ENCODE data around the gene LRRC3. TPM values are rescaled to one million over a fixed set of nuclear protein-coding genes. Genes with fewer than 3 reads are reported as not detected.

Gene LRRC3
- total RNA-seq, 5 donors from 2014 or later (not counting 1 experiment from before 2014, with no cell fraction given): 0.76 to 2.2 (median 0.98) TPM

DNA sequence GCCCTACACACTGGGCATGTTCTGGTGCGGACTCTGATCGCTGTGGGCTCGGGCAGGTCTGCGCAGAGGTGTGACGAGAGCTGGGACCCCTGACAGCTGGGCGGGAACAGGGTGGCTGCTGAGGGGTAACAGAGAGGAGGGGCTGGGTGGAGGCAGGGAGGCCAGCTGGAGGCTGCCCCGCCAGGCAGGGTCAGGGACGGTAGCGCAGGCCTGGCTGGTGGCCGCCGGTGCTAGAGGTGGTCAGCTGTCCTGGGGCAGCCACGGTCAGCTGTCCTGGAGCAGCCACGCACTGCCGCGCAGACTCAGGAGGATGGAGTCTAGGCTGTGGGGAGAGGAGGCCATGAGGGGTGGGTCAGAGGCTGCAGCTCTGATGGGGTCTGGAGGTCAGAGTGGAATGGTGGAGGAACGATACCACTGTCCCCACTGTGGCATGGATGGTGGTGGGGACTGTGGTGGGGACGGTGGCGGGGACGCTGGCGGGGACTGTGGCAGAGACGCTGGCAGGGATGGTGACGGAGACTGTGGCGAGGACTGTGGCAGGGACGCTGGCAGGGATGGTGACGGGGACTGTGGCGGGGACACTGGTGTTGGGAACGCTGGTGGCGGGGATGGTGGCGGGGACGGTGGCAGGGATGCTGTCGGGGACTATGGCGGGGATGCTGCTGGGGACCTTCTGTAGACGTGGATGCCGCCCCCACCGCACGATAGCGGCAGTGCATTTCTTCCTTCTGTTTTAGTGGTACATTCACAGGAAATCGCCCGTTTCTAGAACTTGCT lies 21.3 kb upstream of the LRRC3 start:
- H3K27me3 ChIP-seq (replicated peaks in 1 of 2; ENCODE audit: control insufficient read depth in 2 of 2, extremely low read depth in 1 of 2, insufficient read depth in 2 of 2, low read length in 1 of 2): peaks cover 0 to 11% of the 10 kb centered on the region in 2 experiments
- Mint-ChIP-seq H3K4me1 (no peaks in the 10 kb centered on the region), H3K4me3 (no peak overlapping the region), H3K27me3 (no peaks in the 10 kb centered on the region), H3K27ac (no peak overlapping the region), H3K9me3 (peaks cover 9 to 21% (median 20%) of the 10 kb centered on the region in 3 donors), H3K36me3 (peaks cover 3% of the 10 kb centered on the region)
- H3K27ac ChIP-seq (ENCODE audit: low read length): no peak overlapping the region
- no peaks in the 10 kb centered on the region for H3K4me1 ChIP-seq (ENCODE audit: control insufficient read depth in 1 of 2, extremely low read depth in 1 of 2, insufficient read depth in 2 of 2, low read length in 2 of 2)
- H3K36me3 ChIP-seq (ENCODE audit: control insufficient read depth in 2 of 2, extremely low read depth in 1 of 2, insufficient read depth in 1 of 2, low read length in 1 of 2): peaks cover 0 to 4% of the 10 kb centered on the region in 2 donors
- DNase-seq (peak in 2 of 35 experiments; percentile 3 to 21), ATAC-seq (replicated peaks in 1 of 4) (no peak)
- no peak overlapping the region for H3K4me3 ChIP-seq (ENCODE audit: control insufficient read depth in 1 of 2, extremely low read depth in 1 of 2, low read length in 1 of 2)
- H3K9me3 ChIP-seq: peaks cover 5% of the 10 kb centered on the region
- CTCF ChIA-PET: no interaction called here
- WGBS (ENCODE audit: insufficient coverage): 92% methylated on average over 38 of the region's 39 CpGs
- POLR2A ChIA-PET: no interaction called here

DNA sequence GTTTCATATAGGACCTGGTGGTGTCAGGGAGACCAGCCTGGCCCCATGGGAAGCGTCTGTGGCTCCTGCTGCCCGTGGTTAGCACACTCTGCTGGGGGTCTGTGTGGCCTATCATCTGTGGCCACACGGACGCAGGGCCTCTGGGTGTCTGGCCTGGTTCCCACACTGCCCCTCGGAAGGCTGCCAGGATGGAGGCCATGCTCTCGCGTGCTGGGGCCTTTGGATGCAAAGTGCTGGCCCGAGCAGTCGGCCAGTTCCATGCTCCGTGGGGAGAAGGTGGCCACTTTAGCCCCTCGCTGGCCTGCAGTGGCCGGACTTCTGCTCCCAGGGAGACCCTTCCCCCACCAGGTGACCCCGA lies 20.8 kb upstream of the LRRC3 start:
- Histone ChIP-seq H3K36me3 (ENCODE audit: control insufficient read depth in 2 of 2, extremely low read depth in 1 of 2, insufficient read depth in 1 of 2, low read length in 1 of 2) (peaks cover 0 to 4% of the 10 kb centered on the region in 2 donors), H3K4me1 (ENCODE audit: control insufficient read depth in 1 of 2, extremely low read depth in 1 of 2, insufficient read depth in 2 of 2, low read length in 2 of 2) (no peaks in the 10 kb centered on the region), H3K9me3 (peaks cover 5% of the 10 kb centered on the region), H3K27me3 (replicated peaks in 1 of 2; ENCODE audit: control insufficient read depth in 2 of 2, extremely low read depth in 1 of 2, insufficient read depth in 2 of 2, low read length in 1 of 2) (peaks cover 0 to 11% of the 10 kb centered on the region in 2 experiments), H3K4me3 (ENCODE audit: control insufficient read depth in 1 of 2, extremely low read depth in 1 of 2, low read length in 1 of 2) (no peak overlapping the region), H3K27ac (ENCODE audit: low read length) (no peak overlapping the region)
- ATAC-seq (replicated peaks in 1 of 4): no peak
- CTCF ChIA-PET: no interaction called here
- WGBS (ENCODE audit: insufficient coverage): 78% methylated on average over 13 of the region's 13 CpGs
- Mint-ChIP-seq H3K27ac (no peak overlapping the region), H3K4me3 (no peak overlapping the region), H3K9me3 (peaks cover 9 to 20% (median 20%) of the 10 kb centered on the region in 3 donors), H3K27me3 (no peaks in the 10 kb centered on the region), H3K36me3 (peaks cover 3% of the 10 kb centered on the region), H3K4me1 (no peaks in the 10 kb centered on the region)
- POLR2A ChIA-PET: no interaction called here
- DNase-seq: peak in 1 of 35 experiments; percentile 11

DNA sequence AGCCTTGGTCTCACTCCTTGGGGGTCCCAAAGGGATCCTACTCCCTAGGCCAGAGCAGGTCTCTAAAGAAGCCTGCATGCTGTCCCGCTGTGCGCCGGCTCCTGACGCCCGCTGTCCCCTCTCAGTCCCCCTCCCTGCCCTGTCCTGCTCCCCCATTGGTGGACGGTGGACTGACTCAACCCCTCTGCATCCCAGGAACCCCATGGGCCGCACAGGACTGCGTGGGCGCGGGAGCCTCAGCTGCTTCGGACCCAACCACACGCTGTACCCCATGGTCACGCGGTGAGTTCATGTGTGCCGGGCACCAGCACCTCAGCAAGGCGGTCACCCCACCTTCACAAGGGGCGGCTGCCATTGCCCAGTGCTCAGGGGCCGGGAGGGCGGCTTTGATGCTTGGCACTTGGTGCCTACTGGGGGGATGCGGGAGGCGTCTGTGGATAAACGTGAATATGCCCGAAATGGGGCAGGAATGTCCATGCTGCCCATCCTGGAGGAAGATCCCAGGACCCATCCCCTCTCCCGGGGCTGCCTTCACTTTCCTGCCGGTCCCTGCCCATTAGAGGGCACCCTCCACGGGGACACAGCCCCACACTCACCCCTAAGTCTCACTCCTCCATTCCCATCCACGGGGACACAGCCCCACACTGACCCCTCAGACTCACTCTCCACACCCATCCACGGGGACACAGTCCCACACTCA lies 20.2 kb upstream of the LRRC3 start:
- peak in 1 of 35 experiments; percentile 17 for DNase-seq
- POLR2A ChIA-PET: no interaction called here
- no peak for ATAC-seq (replicated peaks in 1 of 4)
- no peak overlapping the region for H3K4me3 Mint-ChIP-seq
- H3K27ac Mint-ChIP-seq: no peak overlapping the region
- Histone ChIP-seq H3K4me3 (ENCODE audit: control insufficient read depth in 1 of 2, extremely low read depth in 1 of 2, low read length in 1 of 2) (no peak overlapping the region), H3K4me1 (ENCODE audit: control insufficient read depth in 1 of 2, extremely low read depth in 1 of 2, insufficient read depth in 2 of 2, low read length in 2 of 2) (no peaks in the 10 kb centered on the region), H3K36me3 (ENCODE audit: control insufficient read depth in 2 of 2, extremely low read depth in 1 of 2, insufficient read depth in 1 of 2, low read length in 1 of 2) (peaks cover 0 to 4% of the 10 kb centered on the region in 2 donors), H3K9me3 (peaks cover under 1% of the 10 kb centered on the region), H3K27ac (ENCODE audit: low read length) (no peak overlapping the region), H3K27me3 (replicated peaks in 1 of 2; ENCODE audit: control insufficient read depth in 2 of 2, extremely low read depth in 1 of 2, insufficient read depth in 2 of 2, low read length in 1 of 2) (peaks cover 0 to 11% of the 10 kb centered on the region in 2 experiments)
- H3K9me3 Mint-ChIP-seq: peaks cover 3 to 16% (median 15%) of the 10 kb centered on the region in 3 donors
- H3K4me1 Mint-ChIP-seq: no peaks in the 10 kb centered on the region
- no peaks in the 10 kb centered on the region for H3K27me3 Mint-ChIP-seq
- CTCF ChIA-PET: no interaction called here
- 80% methylated on average over 28 of the region's 28 CpGs for WGBS (ENCODE audit: insufficient coverage)
- peaks cover 1% of the 10 kb centered on the region for H3K36me3 Mint-ChIP-seq

DNA sequence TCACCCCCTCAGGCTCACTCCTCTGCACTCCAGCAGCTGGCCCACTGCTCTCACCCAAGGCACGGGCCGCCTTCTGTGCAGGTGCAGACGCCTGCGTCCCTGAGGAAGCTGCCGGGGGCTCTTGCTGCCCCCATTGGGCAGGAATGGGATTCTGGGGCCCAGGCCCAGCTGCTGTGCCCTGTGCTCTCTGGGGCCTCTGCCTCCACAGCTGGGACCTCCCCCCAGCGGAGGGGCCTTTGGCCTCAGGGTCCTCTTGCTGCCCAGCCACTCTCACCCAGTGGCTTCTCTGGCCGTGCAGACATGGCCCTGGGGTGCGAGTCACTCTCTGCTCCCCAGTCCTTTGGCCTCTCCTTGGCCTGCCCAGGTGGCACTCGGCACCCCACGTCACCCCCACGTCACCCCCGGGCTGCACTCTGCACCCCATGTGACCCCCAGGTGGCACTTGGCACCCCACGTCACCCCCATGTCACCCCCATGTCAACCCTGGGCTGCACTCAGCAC lies 19.1 kb upstream of the LRRC3 start:
- Mint-ChIP-seq H3K36me3 (no peaks in the 10 kb centered on the region), H3K4me1 (no peaks in the 10 kb centered on the region), H3K27me3 (no peaks in the 10 kb centered on the region), H3K9me3 (peaks cover 0 to 9% (median 8%) of the 10 kb centered on the region in 3 donors), H3K27ac (no peak overlapping the region), H3K4me3 (no peak overlapping the region)
- CTCF ChIA-PET: no interaction called here
- H3K4me3 ChIP-seq (ENCODE audit: control insufficient read depth in 1 of 2, extremely low read depth in 1 of 2, low read length in 1 of 2): no peak overlapping the region
- no peaks in the 10 kb centered on the region for H3K4me1 ChIP-seq (ENCODE audit: control insufficient read depth in 1 of 2, extremely low read depth in 1 of 2, insufficient read depth in 2 of 2, low read length in 2 of 2)
- peaks cover 0 to 11% of the 10 kb centered on the region in 2 experiments for H3K27me3 ChIP-seq (replicated peaks in 1 of 2; ENCODE audit: control insufficient read depth in 2 of 2, extremely low read depth in 1 of 2, insufficient read depth in 2 of 2, low read length in 1 of 2)
- DNase-seq (no peak), ATAC-seq (replicated peaks in 1 of 4) (no peak)
- H3K9me3 ChIP-seq: no peaks in the 10 kb centered on the region
- H3K36me3 ChIP-seq (ENCODE audit: control insufficient read depth in 2 of 2, extremely low read depth in 1 of 2, insufficient read depth in 1 of 2, low read length in 1 of 2): peaks cover 0 to 4% of the 10 kb centered on the region in 2 donors
- 94% methylated on average over 13 of the region's 13 CpGs for WGBS (ENCODE audit: insufficient coverage)
- no peak overlapping the region for H3K27ac ChIP-seq (ENCODE audit: low read length)
- POLR2A ChIA-PET: no interaction called here

DNA sequence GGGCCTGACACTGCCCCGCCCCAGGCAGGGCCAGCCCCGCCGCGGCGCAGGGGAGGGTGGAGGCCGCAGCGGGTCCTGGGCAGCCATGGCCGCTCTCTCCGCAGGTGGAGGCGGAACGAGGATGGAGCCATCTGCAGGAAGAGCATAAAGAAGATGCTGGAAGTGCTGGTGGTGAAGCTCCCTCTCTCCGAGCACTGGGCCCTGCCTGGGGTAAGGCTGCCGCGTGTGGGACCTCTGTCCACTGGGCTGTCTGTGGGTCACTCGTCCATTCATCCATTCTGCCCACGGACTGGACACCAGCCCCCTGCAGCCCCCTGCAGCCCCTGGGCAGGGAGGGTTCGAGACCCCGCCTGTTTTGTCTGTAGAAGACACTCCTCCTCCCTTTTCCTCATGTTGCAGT lies 18.4 kb upstream of the LRRC3 start:
- 88% methylated on average over 15 of the region's 18 CpGs for WGBS (ENCODE audit: insufficient coverage)
- no peaks in the 10 kb centered on the region for H3K9me3 ChIP-seq
- ChIA-PET POLR2A (interaction anchor here in 1 of 2 donors (0.7 kb wide), 1 partner anchor 172 kb away, joined by 4 read pairs; no protein-coding TSS in a partner anchor), CTCF (no interaction called here)
- peaks cover 0 to 11% of the 10 kb centered on the region in 2 experiments for H3K27me3 ChIP-seq (replicated peaks in 1 of 2; ENCODE audit: control insufficient read depth in 2 of 2, extremely low read depth in 1 of 2, insufficient read depth in 2 of 2, low read length in 1 of 2)
- H3K9me3 Mint-ChIP-seq: peaks cover 0 to 3% (median 3%) of the 10 kb centered on the region in 3 donors
- no peaks in the 10 kb centered on the region for H3K4me1 Mint-ChIP-seq
- H3K27me3 Mint-ChIP-seq: no peaks in the 10 kb centered on the region
- no peak for DNase-seq
- H3K4me3 Mint-ChIP-seq: no peak overlapping the region
- no peaks in the 10 kb centered on the region for H3K4me1 ChIP-seq (ENCODE audit: control insufficient read depth in 1 of 2, extremely low read depth in 1 of 2, insufficient read depth in 2 of 2, low read length in 2 of 2)
- no peak overlapping the region for H3K4me3 ChIP-seq (ENCODE audit: control insufficient read depth in 1 of 2, extremely low read depth in 1 of 2, low read length in 1 of 2)
- H3K27ac Mint-ChIP-seq: no peak overlapping the region
- no peak for ATAC-seq (replicated peaks in 1 of 4)
- no peak overlapping the region for H3K27ac ChIP-seq (ENCODE audit: low read length)
- H3K36me3 ChIP-seq (ENCODE audit: control insufficient read depth in 2 of 2, extremely low read depth in 1 of 2, insufficient read depth in 1 of 2, low read length in 1 of 2): peaks cover 0 to 4% of the 10 kb centered on the region in 2 donors
- no peaks in the 10 kb centered on the region for H3K36me3 Mint-ChIP-seq

DNA sequence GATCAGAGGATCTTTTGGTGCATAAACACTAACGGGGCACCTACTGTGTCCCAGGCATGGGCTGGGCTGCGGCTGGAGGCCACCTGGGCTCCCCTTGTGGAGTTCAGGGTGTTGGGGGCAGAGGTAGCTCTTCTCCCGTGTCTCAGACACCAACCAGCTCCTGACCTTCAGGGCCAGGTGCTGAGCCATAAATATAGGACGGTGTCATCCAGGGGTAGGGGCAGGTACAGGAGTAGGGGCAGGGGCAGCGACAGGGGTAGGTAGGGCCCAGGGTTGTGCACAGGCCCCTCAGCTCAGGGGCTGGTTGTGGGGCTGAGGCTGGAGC lies 18.0 kb upstream of the LRRC3 start:
- H3K9me3 Mint-ChIP-seq: no peaks in the 10 kb centered on the region
- no peaks in the 10 kb centered on the region for H3K9me3 ChIP-seq
- WGBS (ENCODE audit: insufficient coverage): 78% methylated on average over 4 of the region's 5 CpGs
- H3K27me3 ChIP-seq (replicated peaks in 1 of 2; ENCODE audit: control insufficient read depth in 2 of 2, extremely low read depth in 1 of 2, insufficient read depth in 2 of 2, low read length in 1 of 2): peaks cover 0 to 11% of the 10 kb centered on the region in 2 experiments
- H3K27ac Mint-ChIP-seq: no peak overlapping the region
- H3K4me1 Mint-ChIP-seq: no peaks in the 10 kb centered on the region
- no peaks in the 10 kb centered on the region for H3K27me3 Mint-ChIP-seq
- no peak for ATAC-seq (replicated peaks in 1 of 4)
- no peaks in the 10 kb centered on the region for H3K36me3 Mint-ChIP-seq
- peaks cover 0 to 5% of the 10 kb centered on the region in 2 donors for H3K36me3 ChIP-seq (ENCODE audit: control insufficient read depth in 2 of 2, extremely low read depth in 1 of 2, insufficient read depth in 1 of 2, low read length in 1 of 2)
- H3K4me3 ChIP-seq (ENCODE audit: control insufficient read depth in 1 of 2, extremely low read depth in 1 of 2, low read length in 1 of 2): no peak overlapping the region
- H3K4me1 ChIP-seq (ENCODE audit: control insufficient read depth in 1 of 2, extremely low read depth in 1 of 2, insufficient read depth in 2 of 2, low read length in 2 of 2): no peaks in the 10 kb centered on the region
- H3K27ac ChIP-seq (ENCODE audit: low read length): no peak overlapping the region
- H3K4me3 Mint-ChIP-seq: no peak overlapping the region
- CTCF ChIA-PET: no interaction called here
- no peak for DNase-seq
- POLR2A ChIA-PET: no interaction called here
